ENCODE results near the gene MRFAP1. TPM values are rescaled to one million over a fixed set of nuclear protein-coding genes. Genes with fewer than 3 reads are reported as not detected.

Gene MRFAP1
- total RNA-seq, 2 donors from 2014 or later = 131 to 243 TPM

DNA sequence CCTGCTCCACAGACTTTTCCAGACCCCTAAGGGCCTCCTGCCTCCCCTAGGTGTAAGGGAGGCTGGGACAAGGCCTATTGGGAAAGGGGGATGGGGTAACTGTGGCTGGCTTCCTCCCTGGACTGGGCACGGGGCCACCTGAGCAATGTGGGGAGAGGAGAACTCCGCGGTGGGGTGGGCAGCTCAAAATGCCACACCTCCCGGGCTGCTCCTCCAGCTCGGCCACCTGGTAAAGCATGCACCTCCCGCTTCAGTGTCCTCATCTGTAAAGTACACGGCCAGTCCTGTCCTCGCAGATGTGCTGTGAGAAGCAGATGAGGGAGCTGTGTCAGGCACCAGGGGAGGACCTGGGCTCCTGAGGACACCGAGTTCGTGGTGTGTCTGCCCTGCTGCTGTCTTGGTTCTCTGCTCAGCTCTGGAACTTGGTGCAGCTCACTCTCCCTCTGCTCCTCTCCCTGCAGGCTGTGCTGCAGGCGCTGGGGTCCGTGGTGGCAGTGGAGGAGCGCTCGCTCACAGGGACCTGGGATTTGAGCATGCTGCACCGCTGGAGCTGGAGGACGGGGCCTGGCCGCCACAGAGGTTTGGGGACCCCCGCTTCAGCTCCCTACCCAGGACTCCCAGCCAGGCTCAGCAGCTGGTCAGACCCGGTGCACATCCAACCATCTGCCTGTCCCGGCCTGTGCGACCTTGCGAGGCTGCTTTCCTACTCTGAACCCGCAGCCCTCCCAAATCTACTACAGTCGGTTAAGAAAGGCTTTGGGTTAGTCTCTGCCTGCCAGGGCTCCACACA lies 20.8 kb upstream of the MRFAP1 start:
- TF ChIP-seq, protein P1, sequence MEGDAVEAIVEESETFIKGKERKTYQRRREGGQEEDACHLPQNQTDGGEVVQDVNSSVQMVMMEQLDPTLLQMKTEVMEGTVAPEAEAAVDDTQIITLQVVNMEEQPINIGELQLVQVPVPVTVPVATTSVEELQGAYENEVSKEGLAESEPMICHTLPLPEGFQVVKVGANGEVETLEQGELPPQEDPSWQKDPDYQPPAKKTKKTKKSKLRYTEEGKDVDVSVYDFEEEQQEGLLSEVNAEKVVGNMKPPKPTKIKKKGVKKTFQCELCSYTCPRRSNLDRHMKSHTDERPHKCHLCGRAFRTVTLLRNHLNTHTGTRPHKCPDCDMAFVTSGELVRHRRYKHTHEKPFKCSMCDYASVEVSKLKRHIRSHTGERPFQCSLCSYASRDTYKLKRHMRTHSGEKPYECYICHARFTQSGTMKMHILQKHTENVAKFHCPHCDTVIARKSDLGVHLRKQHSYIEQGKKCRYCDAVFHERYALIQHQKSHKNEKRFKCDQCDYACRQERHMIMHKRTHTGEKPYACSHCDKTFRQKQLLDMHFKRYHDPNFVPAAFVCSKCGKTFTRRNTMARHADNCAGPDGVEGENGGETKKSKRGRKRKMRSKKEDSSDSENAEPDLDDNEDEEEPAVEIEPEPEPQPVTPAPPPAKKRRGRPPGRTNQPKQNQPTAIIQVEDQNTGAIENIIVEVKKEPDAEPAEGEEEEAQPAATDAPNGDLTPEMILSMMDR (IDR thresholded peaks at IDR 0.05) = no peak
- DNase-seq (ENCODE audit: low spot score) (no peak), ATAC-seq (ENCODE audit: insufficient number of reproducible peaks, low FRiP score, low read depth) (no peak)
- peaks cover 35% of the 10 kb centered on the region for H3K36me3 ChIP-seq
- no peaks in the 10 kb centered on the region for H3K4me1 ChIP-seq (ENCODE audit: control insufficient read depth in 1 of 2, low read depth in 2 of 2)
- H3K27me3 ChIP-seq (replicated peaks; ENCODE audit: insufficient read depth) = no peaks in the 10 kb centered on the region
- H3K9me3 ChIP-seq = no peaks in the 10 kb centered on the region
- no peak overlapping the region for H3K4me3 ChIP-seq
- no peak overlapping the region for H3K27ac ChIP-seq

DNA sequence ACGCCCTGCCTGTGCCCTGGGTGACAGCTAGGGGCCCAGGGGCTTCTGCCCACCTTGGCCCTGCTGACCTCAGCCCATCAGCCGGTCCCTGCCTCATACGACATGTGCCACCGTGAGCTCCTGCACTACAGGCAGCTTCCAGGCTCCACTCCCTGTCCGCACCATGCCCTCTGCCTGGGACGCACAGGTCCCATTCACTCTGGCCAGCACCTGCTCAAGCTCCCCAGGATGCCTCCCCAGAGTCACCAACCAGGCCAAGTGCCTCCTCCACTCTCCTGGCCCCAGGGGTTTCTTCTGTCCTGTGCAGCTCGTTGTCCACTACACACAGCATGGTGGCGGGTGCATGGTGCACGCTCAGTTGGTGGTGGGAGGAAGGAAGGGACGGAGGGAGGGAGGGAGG lies 20.2 kb upstream of the MRFAP1 start:
- Histone ChIP-seq H3K9me3 (no peaks in the 10 kb centered on the region), H3K36me3 (peaks cover 31% of the 10 kb centered on the region), H3K4me3 (no peak overlapping the region), H3K4me1 (ENCODE audit: control insufficient read depth in 1 of 2, low read depth in 2 of 2) (no peaks in the 10 kb centered on the region), H3K27me3 (replicated peaks; ENCODE audit: insufficient read depth) (no peaks in the 10 kb centered on the region), H3K27ac (no peak overlapping the region)
- TF ChIP-seq, protein P1 (IDR thresholded peaks at IDR 0.05) = no peak
- ATAC-seq (ENCODE audit: insufficient number of reproducible peaks, low FRiP score, low read depth) (no peak), DNase-seq (ENCODE audit: low spot score) (no peak)

DNA sequence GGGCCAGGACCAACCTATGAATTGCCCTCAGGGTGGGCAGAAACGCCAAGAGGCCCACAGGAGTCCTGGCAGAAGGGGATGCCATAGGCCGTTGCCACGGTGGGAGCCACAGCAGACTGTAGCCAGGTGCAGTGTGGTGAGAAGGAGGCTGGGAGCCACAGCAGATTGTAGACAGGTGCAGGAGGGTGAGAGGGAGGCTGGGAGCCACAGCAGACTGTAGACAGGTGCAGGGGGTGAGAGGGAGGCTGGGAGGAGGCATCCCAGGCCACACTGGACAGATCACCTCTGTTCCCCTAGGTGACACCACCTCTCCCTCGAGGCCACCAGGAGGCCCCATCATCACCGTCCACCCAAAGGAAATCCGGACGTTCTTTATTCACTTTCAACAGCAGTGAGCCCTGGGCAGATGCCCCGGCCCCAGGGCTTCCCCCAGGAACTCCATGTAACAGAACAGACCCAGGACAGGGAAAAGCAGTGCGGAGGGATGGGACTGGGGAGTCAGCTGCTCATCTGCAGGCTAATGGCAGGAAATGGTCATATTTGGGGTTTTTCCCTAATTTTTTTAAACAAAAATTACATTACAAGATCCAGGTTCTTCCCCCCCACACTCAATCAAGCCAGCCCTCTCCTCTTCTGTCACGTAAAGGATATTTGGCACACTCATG lies 19.5 kb upstream of the MRFAP1 start:
- DNase-seq (ENCODE audit: low spot score) = no peak
- TF ChIP-seq, protein P1 (IDR thresholded peaks at IDR 0.05) = no peak
- H3K27ac ChIP-seq = no peak overlapping the region
- H3K4me1 ChIP-seq (ENCODE audit: control insufficient read depth in 1 of 2, low read depth in 2 of 2) = no peaks in the 10 kb centered on the region
- H3K27me3 ChIP-seq (replicated peaks; ENCODE audit: insufficient read depth) = no peaks in the 10 kb centered on the region
- ATAC-seq (ENCODE audit: insufficient number of reproducible peaks, low FRiP score, low read depth) = no peak
- no peak overlapping the region for H3K4me3 ChIP-seq
- no peaks in the 10 kb centered on the region for H3K9me3 ChIP-seq
- H3K36me3 ChIP-seq = peaks cover 28% of the 10 kb centered on the region

DNA sequence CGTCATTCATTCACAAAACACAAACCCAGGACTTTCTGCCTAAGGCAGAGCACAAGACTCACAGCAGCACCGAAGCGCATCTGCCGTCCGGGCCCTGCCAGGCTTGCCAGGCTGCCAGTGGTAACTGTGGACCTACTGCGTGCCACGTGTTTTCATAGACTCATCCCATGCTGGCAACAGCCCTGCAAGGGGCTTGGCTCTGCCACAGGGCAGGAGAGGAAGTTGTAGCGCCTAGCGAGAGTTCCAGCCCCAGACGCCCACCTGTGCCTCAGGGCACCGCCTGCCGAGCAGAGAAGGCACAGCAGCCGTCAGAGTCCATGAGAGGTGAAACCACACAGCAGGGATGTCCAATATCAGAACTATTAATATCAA lies 18.9 kb upstream of the MRFAP1 start:
- no peak for DNase-seq (ENCODE audit: low spot score)

DNA sequence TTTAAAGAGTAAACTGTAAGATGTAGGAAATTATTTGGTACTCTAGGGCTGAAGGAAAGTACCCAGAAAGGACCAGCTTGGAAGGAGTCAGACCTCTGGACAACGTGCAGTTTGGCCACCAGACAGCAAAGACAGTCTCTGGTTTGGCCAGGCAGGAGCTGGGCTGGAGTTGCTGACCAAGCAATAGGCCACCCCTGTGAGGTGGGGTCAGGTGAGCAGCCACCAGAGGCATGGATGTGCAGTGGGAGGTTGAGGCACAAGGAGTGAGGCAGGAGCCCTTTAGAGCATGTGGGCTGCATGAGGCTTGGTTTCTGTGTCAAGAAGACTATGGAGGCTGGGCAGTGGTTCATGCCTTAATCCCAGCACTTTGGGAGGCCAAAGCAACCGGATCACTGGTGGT lies 17.7 kb upstream of the MRFAP1 start:
- no peak overlapping the region for H3K27ac ChIP-seq
- TF ChIP-seq, protein P1 (IDR thresholded peaks at IDR 0.05) = no peak
- no peak for ATAC-seq (ENCODE audit: insufficient number of reproducible peaks, low FRiP score, low read depth)
- peaks cover 13% of the 10 kb centered on the region for H3K36me3 ChIP-seq
- no peak for DNase-seq (ENCODE audit: low spot score)
- H3K27me3 ChIP-seq (replicated peaks; ENCODE audit: insufficient read depth) = no peaks in the 10 kb centered on the region
- H3K9me3 ChIP-seq = no peaks in the 10 kb centered on the region
- no peak overlapping the region for H3K4me3 ChIP-seq
- H3K4me1 ChIP-seq (ENCODE audit: control insufficient read depth in 1 of 2, low read depth in 2 of 2) = no peaks in the 10 kb centered on the region

More for the DNA sequence above, 18.9 kb upstream of the MRFAP1 start:
- Histone ChIP-seq H3K27ac (no peak overlapping the region), H3K4me3 (no peak overlapping the region), H3K36me3 (peaks cover 23% of the 10 kb centered on the region), H3K27me3 (replicated peaks; ENCODE audit: insufficient read depth) (no peaks in the 10 kb centered on the region), H3K9me3 (no peaks in the 10 kb centered on the region), H3K4me1 (ENCODE audit: control insufficient read depth in 1 of 2, low read depth in 2 of 2) (no peaks in the 10 kb centered on the region)
- ATAC-seq (ENCODE audit: insufficient number of reproducible peaks, low FRiP score, low read depth) = no peak
- TF ChIP-seq, protein P1 (IDR thresholded peaks at IDR 0.05) = no peak
